ENCODE data around the gene SLC34A1. TPM values are rescaled to one million over a fixed set of nuclear protein-coding genes. Genes with fewer than 3 reads are reported as not detected.

Gene SLC34A1
- total RNA-seq, 1 donor = not detected

DNA sequence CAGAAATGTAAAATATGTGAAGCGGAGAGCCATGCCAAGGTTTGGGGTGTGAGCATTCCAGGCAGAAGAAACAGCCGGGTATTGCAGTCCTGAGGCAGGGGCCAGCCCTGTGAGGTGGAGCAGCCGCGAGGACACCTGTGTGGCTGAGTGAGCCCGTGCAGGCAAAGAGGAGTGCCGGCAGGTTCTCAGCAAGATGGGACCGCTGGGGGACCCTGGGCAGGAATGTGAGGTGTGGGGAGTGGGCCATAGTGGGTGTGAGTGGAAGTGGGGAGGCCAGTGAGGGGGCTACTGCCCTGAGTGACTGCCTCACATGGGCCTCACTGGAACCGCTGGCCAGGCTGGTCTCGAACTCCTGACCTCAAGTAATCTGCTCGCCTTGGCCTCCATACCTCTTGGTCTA, 54.2 kb downstream of the SLC34A1 start:
- no peak for DNase-seq (ENCODE audit: low read depth)
- no peak overlapping the region for H3K4me3 ChIP-seq (ENCODE audit: low read depth, low read length)
- TF ChIP-seq, protein P1, sequence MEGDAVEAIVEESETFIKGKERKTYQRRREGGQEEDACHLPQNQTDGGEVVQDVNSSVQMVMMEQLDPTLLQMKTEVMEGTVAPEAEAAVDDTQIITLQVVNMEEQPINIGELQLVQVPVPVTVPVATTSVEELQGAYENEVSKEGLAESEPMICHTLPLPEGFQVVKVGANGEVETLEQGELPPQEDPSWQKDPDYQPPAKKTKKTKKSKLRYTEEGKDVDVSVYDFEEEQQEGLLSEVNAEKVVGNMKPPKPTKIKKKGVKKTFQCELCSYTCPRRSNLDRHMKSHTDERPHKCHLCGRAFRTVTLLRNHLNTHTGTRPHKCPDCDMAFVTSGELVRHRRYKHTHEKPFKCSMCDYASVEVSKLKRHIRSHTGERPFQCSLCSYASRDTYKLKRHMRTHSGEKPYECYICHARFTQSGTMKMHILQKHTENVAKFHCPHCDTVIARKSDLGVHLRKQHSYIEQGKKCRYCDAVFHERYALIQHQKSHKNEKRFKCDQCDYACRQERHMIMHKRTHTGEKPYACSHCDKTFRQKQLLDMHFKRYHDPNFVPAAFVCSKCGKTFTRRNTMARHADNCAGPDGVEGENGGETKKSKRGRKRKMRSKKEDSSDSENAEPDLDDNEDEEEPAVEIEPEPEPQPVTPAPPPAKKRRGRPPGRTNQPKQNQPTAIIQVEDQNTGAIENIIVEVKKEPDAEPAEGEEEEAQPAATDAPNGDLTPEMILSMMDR (IDR thresholded peaks at IDR 0.05; ENCODE audit: insufficient read depth, low read length) = no peak

DNA sequence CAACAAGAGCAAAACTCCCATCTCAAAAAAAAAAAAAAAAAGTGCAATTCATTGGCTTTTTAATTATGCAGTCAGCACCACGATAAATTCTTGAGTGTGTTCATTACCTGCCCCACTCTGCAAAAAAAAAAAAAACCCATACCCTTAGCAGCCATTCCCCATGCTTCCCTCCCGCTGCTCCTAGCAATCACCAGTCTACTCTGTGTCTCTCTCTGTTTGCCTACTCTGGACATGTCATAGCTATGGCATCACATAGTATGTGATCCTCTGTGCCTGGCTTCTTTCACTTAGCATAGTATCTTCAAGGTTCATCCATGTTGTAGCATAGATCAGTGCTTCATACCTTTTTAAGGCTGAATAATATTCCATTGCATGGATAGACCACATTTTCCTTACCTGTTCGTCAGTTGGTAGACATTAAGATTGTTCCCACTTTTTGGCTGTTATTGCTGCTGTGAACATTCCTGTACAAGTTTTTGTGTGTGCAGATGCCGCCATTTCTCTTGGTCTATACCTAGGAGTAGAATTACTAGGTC, 55.4 kb downstream of the SLC34A1 start:
- no peak overlapping the region for H3K4me3 ChIP-seq (ENCODE audit: low read depth, low read length)
- TF ChIP-seq, protein P1 (IDR thresholded peaks at IDR 0.05; ENCODE audit: insufficient read depth, low read length) = no peak
- DNase-seq (ENCODE audit: low read depth) = no peak

DNA sequence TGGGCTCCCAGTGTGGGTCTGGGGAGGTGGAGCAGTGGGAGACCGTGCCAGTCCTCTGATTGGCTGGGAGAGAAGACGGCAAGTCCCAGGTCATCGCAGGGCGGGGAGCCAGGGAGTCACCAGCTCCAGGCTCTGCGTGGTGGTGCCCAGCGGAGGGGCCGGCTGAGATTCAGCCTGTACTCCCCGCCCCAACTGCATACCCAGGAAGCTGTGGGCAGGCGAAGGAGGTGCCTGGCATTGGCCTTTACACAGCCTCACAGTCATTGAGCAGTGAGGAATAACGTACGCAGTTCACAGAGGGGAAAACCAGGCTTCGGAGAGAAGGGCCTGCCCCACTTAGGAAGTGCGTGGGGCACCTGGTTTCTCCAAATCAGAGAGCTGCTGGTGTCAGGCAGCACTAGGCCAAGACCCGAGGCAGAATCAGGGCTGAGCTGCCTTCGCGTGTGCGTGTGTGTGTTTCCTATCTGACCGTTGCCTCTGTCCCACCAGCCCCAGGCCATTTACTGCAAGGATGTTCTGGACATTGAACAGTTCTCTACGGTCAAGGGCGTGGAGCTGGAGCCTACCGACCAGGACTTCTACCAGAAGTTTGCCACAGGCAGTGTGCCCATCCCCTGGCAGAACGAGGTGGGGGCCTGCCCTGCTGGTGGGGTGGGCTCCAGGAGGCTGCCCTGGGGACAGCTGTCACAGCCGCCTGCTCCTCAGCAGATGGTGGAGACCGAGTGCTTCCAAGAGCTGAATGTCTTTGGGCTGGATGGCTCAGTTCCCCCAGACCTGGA, 56.2 kb downstream of the SLC34A1 start:
- TF ChIP-seq, protein P1 (IDR thresholded peaks at IDR 0.05; ENCODE audit: insufficient read depth, low read length) = no peak
- no peak for DNase-seq (ENCODE audit: low read depth)
- H3K4me3 ChIP-seq (ENCODE audit: low read depth, low read length) = no peak overlapping the region

DNA sequence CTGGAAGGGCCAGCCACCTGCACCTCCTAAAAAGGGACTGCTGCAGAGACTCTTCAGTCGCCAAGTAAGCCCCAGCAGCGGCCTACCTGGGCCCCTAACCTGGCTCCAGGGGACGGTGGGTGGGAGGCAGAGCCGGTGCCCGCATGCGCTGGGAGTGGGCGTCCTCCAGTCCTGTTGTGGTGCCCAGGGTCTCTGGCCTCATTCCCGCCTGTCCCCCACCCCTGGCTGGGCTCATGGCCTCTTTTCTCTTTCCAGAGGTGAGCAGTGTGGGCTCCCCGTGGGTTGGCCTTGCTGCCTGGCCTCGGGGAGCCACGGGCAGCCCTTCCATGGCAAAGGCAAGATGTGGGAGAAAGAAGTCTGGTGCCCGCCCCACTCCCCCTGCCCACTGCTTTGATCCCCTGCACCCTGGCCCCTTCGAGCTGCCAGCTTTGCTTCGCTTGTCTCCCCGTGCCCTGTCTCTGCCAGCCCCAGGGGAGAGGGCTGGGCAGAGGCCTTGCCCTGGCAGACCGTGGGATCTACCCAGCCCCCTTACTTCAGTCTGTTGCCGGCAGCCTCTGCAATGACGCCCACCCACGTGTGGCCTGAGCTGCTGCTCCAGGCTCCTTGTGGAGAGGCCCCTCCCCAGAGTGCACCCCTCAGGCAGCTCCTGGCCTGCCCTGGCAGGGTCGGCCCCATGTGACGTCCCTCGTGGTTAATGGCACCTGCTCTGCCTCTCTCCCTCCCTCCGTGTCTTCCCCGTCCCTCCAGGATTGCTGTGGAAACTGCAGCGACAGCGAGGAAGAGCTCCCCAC, 57.0 kb downstream of the SLC34A1 start:
- no peak for DNase-seq (ENCODE audit: low read depth)
- H3K4me3 ChIP-seq (ENCODE audit: low read depth, low read length) = no peak overlapping the region
- TF ChIP-seq, protein P1 (IDR thresholded peaks at IDR 0.05; ENCODE audit: insufficient read depth, low read length) = no peak

DNA sequence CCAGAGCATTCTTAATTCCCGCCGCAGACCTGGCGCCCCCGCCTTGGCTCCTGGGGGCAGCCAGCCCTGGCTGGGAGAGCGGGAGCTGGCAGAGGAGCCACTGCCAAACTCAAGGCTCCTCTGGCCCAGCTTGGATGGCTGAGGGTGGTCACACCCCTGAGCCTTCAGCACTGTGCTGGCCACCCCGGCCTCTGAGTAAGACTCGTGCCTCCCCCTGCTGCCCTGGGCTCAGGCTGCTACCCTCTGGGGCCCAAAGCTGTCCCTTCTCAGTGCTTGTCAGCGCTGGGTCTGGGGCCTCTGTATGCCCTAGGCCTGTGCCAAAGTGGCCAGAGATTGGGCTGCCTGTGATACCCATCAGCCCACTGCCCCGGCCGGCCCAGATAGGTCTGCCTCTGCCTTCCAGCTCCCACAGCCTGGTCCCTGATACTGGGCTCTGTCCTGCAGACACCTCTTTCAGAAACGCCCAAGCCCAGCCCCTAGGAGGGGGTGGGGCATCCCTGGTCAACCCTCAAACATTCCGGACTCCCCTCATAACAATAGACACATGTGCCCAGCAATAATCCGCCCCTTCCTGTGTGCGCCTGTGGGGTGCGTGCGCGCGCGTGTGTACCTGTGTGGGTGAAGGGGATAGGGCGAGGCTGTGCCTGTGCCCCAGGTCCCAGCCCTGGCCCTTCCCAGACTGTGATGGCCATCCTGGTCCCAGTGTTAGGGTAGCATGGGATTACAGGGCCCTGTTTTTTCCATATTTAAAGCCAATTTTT, 58.0 kb downstream of the SLC34A1 start:
- DNase-seq (ENCODE audit: low read depth) = no peak
- TF ChIP-seq, protein P1 (IDR thresholded peaks at IDR 0.05; ENCODE audit: insufficient read depth, low read length) = no peak
- no peak overlapping the region for H3K4me3 ChIP-seq (ENCODE audit: low read depth, low read length)
